HS-5 (cell line): Measurements from ENCODE around the gene MOSPD2.
A peak's percentile ranks its signal among the peaks of the same experiment; 100 is the strongest.

ENCODE experiments used
- DNase-seq: peaks from one replicate; pipeline ENCODE4 v3.0.0-alpha.2; 2012; ENCODE audit warnings: low read depth

The MOSPD2 gene

GRCh38 chrX:14872851-14873675, at the start of gene MOSPD2, which contains the start of gene FANCB:
TSS of gene MOSPD2 (plus strand) at chrX:14873421. CDS start at chrX:14873529, 108 bp downstream.
TSS of gene FANCB (minus strand) at chrX:14873069. CDS start at chrX:14865510, 7,559 bp downstream.
- DNase-seq, result peak; percentile 77

GRCh38 chrX:14825851-14826250, 47.4 kb upstream of the MOSPD2 start:
- no peak for DNase-seq

- DNase-seq, result no peak
Measured at GRCh38 chrX:14826319-14826718, 46.9 kb upstream of the MOSPD2 start.

- no peak for DNase-seq
Measured at GRCh38 chrX:14829643-14830042, 43.6 kb upstream of the MOSPD2 start.

GRCh38 chrX:14832151-14832550, 41.1 kb upstream of the MOSPD2 start:
- peak; percentile 22 for DNase-seq

- DNase-seq, result no peak
Measured at GRCh38 chrX:14832586-14832985, 40.6 kb upstream of the MOSPD2 start.

- DNase-seq, result no peak
Measured at GRCh38 chrX:14837155-14837554, 36.1 kb upstream of the MOSPD2 start.

- no peak for DNase-seq
Measured at GRCh38 chrX:14843666-14844065, 29.6 kb upstream of the MOSPD2 start.

- no peak for DNase-seq
Measured at GRCh38 chrX:14851526-14851925, 21.7 kb upstream of the MOSPD2 start.

GRCh38 chrX:14864631-14865030, 8.6 kb upstream of the MOSPD2 start:
- DNase-seq, result peak; percentile 26

GRCh38 chrX:14865201-14865600, 8.0 kb upstream of the MOSPD2 start:
- no peak for DNase-seq

- DNase-seq, result no peak
Measured at GRCh38 chrX:14871767-14872166, 1.5 kb upstream of the MOSPD2 start.

- DNase-seq, result no peak
Measured at GRCh38 chrX:14872355-14872754, 866 bp upstream of the MOSPD2 start.

GRCh38 chrX:14873676-14874049, 442 bp downstream of the MOSPD2 start:
- DNase-seq, result no peak

- DNase-seq, result no peak
Measured at GRCh38 chrX:14875624-14876023, 2.4 kb downstream of the MOSPD2 start.

- DNase-seq, result no peak
Measured at GRCh38 chrX:14883826-14884225, 10.6 kb downstream of the MOSPD2 start.

- no peak for DNase-seq
Measured at GRCh38 chrX:14884714-14885113, 11.5 kb downstream of the MOSPD2 start.

- DNase-seq, result no peak
Measured at GRCh38 chrX:14886252-14886651, 13.0 kb downstream of the MOSPD2 start.

GRCh38 chrX:14896273-14896672, 23.1 kb downstream of the MOSPD2 start:
- no peak for DNase-seq

- DNase-seq, result no peak
Measured at GRCh38 chrX:14897042-14897441, 23.8 kb downstream of the MOSPD2 start.

- peak; percentile 23 for DNase-seq
Measured at GRCh38 chrX:14899607-14900006, 26.4 kb downstream of the MOSPD2 start.

- DNase-seq, result no peak
Measured at GRCh38 chrX:14902537-14902936, 29.3 kb downstream of the MOSPD2 start.

GRCh38 chrX:14903891-14904290, 30.7 kb downstream of the MOSPD2 start:
- DNase-seq, result no peak

GRCh38 chrX:14913241-14913640, 40.0 kb downstream of the MOSPD2 start:
- DNase-seq, result no peak
